Stimulated activated CD4-positive, alpha-beta T cell treated with anti-CD3 and anti-CD28 coated beads, Interleukin-15, amount 100 ng/mL, for 24 hours (primary cell): ENCODE measurements around the gene GTF3C5.

Source experiments
- DNase-seq: peaks from one replicate; pipeline ENCODE4 v3.0.0-alpha.2; 2020

The GTF3C5 gene

DNA sequence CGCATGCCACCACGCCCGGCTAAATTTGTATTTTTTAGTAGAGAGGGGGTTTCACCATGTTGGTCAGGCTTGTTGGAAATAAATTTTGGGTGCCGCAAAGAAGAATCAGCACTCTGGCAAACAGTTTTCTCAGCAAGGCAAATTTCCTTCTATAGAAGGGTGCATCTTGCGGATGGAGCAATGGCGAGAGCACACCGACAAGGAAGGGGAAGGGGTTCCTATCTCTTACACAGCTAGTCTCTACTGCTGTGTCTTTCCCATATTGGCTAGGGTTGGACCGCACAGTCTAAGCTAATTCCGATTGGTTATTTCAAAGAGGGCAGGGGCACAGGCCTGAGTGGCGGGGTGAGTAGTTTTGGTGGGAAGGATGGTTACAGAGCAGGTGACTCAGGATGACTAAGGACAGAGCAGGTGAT, 707 bp downstream of the GTF3C5 start:
- peak; percentile 39 for DNase-seq

DNA sequence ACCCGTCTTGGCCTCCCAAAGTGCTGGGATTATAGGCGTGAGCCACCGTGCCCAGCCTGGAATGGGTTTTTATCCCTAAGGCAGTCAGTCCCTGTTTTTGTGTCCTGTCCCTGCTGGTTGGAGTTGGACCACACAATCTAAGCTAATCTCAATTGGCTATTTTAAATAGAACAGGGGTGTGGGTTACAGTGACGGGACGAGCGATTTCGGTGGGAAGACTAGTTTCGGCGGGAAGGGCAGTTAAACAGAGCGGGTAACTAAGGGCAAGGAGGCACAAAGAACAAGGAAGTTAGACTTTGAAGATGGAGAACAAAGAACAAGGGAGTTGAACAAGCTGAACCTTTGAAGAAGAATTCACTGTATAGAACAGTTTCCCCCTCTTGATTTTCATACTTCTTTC, 1.4 kb downstream of the GTF3C5 start:
- DNase-seq: no peak

DNA sequence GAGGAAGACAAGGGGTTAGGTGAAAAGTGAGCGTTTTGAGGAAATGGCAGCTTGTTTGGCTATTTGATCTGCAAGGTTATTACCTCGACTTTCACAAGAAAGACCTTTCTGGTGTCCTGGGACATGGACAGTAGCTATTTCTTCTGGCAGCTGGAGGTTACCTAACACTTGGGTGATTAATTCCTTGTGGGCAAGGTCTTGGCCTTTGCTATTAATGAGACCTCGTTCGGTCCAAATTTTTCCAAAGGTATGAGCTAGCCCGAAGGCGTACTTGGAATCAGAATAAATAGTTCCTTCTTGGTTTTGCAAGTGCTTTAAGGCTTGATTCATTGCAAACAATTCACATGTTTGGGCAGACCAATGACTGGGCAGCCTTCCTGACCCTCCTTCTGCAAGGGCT, 4.9 kb downstream of the GTF3C5 start:
- no peak for DNase-seq

DNA sequence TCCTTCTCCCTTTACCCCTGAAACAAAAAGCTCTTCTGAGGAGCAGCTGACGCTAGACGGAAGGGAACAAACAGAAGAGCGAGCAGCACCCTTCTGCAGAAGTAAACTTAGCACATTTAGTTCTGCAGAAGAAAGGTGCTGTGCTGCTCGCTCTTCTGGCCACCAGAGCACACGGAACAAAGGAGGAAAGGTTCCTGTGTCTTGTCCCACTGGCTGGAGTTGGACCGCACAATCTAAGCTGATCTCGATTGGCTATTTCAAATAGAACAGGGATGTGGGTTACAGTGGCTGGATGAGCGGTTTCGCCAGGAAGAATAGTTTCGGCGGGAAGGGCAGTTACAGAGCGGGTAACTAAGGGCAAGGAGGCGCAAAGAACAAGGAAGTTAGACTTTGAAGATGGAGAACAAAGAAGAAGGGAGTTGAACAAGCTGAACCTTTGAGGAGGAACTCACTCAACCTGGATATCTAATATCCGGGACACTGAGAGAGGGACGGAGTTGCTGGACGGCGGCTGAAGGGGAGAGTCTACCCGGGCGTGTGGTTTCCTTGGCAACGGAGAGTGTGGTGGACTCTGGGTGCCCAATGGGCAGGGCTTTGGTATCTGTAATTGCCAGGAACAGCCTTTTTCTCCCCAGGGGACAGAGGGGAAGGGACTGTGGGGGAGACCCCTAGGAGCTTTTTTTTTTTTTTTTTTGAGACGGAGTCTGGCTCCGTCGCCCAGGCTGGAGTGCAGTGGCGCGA, 7.1 kb downstream of the GTF3C5 start:
- DNase-seq: no peak

DNA sequence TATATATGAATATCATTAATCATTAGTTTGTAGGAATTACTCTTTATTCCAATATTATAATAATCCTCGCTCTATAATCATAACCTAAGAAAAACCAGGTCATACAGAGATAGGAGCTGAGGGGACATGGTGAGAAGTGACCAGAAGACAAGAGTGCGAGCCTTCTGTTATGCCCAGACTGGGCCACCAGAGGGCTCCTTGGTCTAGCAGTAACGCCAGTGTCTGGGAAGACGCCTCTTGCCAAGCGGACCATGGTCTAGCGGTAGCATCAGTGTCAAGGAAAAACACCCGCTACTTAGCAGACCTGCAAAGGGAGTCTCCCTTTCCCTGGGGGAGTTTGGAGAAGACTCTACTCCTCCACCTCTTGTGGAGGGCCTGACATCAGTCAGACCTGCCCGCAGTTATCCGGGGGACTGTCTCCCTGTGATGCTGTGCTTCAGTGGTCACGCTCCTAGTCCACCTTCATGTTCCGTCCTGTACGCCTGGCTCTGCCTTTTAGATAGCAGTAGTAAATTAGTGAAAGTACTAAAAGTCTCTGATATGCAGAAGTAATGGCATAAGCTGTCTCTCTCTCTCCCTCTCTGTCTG, 10.2 kb downstream of the GTF3C5 start:
- DNase-seq: peak; percentile 62

DNA sequence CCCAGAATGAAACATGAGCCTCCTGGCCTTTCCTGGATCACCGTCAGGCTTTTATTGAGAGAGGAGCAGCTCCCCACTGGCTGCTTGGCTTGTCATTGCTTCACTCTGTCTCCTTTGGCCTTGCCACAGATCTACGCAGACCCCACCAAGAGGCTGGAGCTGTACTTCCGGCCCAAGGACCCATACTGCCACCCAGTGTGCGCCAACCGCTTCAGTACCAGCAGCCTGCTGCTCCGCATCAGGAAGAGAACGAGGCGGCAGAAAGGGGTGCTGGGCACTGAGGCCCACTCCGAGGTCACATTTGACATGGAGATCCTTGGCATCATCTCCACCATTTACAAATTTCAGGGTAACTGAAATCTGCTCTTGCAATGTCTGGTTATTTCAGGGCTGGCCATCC, 11.2 kb downstream of the GTF3C5 start:
- no peak for DNase-seq

DNA sequence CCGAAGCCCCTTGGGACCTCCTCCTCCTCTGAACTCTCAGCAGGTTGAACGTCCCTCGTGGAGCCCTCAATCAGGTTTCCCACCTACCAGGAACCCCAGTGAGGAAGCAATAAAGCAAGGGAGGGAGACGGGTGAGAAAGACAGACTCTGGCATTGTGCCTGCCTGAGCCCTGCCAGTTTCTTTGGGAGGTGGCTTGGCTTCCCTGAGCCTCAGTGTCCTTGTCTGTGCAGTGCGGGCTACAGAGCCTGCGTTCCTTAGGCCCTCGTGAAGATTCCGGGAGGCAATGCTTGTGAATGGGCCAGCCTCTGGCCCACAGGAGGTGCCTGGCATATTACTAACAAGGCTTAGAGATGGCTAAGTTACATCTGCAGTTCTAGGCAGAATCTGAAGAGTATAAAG, 11.9 kb downstream of the GTF3C5 start:
- DNase-seq: no peak

DNA sequence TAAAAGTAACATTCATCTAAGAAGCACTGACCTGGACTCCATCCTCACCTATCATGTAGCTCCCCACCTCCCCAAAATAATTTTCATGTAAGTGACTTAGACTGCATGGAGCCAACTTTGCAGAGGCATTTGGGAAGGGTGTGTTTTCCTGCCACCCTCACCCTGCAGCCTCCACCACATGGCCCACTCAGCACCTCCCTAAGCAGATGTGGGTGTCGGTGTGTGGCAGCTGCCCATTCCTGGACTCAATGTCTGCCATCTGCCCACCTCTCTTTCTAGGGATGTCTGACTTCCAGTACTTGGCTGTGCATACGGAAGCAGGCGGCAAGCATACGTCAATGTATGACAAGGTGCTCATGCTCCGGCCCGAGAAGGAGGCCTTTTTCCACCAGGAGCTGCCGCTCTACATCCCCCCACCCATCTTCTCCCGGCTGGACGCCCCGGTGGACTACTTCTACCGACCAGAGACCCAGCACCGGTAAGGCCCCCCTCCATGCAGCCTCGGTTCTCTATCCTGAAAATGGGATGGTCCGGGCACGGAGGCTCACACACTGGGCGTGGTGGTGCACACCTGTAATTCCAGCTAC, 12.7 kb downstream of the GTF3C5 start:
- DNase-seq: no peak

DNA sequence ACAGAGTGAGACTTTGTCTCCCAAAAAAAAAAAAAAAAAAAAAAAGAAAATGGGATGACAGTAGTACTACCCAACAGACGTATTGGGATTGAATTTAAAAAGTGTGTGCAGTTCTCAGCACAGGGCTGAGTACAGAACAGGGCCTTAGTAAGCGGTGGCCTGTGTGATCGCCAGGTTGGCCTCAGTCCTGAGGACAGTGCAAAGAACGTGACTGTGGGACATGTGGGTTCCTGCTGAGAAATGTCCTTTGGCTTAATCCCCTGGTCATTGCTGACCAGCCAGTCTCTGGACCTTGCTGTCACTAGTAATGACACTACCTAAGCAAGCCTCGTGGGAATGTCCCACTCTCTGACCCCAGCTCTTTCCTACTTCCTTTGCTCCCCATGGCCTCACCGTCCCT, 13.3 kb downstream of the GTF3C5 start:
- no peak for DNase-seq

DNA sequence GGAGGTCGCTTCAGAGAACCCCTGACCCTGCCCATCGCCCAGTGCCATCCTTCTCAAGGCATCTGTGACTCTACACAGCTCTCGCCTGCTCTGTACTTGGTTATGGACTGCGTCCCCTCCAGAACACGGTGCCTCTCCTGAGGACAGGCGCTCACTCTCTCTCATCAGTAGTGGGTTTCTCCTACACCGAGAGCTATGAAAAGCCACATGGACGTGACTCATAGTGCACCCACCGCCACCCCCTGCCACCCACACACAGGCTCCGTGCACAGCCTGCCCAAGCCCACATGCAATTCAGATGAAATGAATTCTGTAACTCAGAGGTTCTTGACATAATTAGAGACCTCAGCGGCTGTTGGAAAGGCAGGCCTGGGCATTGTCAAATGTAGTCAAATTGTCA, 13.9 kb downstream of the GTF3C5 start:
- DNase-seq: no peak

DNA sequence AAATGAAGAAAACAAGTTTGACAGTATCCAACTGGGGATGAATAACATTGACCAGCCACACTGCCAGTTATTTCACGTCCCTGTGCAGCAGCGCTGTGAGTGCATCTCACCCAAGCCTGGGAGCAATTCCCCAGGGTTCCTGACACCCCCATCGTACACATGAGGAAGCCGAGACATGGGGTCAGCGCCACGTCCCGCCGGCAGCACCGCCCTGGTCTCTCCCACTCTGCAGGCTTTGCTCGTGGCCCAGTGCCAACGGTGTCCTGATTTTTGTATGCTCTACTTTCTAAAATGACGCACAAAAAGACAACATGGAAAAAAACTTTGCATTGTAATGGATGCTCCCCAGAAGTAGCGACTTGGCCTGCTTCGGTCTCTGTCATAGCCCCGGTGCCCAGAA, 14.3 kb downstream of the GTF3C5 start:
- no peak for DNase-seq

DNA sequence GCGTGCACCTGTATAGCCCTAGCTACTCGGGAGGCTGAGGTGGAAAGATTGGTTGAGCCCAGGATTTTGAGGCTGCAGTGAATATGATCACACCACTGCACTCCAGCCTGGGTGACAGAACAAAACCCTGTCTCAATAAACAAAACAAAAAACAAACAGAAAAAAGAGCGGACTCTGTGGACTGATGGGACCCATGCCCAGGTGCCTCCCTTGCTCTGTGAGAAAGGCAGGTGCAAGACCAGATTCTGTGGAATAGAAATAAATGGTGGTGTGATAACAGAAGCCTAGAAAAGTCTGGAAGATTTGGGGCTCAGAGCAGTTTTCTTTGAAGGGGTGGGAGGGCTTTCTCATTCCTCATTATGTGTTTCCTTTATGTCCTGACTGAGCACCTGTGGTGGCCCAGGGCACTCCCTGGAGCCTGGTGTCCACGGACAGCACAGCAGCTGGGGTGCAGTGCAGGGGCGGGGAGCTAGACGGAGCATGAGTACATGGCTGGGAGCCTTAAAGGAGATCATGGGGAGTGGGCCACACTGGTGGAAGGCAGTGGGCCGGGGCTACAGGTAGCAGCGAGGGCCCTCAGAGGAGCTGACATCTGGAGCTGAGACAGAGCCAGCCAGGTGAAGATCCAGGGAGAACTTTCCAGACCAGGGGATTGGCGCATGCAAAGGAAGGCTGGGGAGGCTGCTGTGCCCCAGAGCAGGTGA, 15.6 kb downstream of the GTF3C5 start:
- no peak for DNase-seq

DNA sequence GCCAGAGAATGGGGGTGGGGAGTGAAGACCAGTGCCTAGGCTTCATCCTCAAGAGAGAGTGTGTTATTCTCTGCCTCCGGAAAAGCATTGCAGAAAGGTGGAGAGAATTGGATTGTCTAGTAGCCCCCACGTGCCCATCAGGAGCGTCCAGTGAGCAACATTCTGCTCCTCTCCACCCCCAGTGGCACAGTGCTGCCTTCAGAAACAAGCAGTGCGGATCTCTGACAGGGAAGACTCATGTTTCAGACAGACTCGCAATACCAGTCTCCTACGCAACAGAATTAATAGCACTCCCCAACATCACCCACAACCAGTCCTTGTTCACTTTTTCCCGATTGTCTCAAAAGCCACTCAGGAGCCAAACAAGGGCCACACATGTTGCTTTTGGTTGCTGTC, 16.1 kb downstream of the GTF3C5 start:
- no peak for DNase-seq

DNA sequence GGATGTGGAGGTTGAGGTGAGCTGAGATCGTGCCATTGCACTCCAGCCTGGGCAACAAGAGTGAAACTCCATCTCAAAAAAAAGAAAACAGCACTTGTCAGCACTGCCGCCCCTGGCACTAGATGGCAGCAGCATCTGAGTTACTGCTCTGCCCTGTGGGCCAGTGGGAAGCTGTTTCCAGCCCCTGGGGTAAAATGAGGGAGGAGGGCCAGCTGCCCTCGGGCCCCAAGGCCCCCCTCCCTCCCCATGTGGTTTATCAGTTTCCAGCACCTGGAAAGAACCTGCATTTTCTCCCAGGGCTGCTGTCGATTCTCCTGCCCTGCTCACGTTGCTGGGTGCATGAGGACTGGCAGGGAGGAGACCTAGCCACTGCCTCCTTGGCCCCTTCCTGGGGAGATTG, 17.8 kb downstream of the GTF3C5 start:
- DNase-seq: peak; percentile 28

DNA sequence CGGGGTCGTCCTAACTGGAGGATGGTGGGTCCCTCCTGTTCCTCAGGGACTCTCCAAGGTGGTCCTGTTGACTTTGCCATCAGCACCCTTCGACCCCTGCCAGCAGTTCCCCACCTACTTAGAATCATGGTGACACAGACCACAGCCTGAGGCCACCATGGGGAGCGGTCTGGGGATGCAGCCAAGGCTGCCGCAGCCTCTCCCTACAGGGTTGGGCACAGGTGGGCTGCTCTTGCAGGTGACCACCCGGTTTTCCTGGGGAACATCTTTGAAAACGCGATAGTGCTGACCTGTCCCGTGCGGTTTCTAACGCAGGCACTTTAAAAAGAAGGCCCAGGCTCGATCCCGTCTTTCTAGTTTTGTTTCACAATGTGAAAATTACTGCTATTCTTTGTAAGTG, 18.2 kb downstream of the GTF3C5 start:
- no peak for DNase-seq

DNA sequence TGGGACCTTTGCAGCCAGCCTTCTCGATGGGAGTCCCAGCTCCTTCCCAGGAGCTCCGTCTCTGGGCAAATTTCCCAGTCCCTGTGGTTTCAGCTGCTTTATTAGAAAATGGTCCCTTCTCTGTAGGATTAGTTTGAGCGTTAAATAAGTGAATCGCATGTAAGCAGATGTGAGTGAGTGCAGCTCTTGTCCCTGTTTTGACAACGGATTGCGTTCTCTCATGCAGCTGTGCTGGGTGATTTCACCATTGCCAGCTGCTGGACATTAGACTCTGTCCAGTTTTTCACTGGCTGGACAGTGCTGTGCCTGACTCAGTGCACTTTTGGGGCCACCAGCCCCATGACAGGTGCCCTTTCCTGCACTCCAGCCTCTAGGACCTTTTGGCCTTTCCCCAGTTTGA, 19.3 kb downstream of the GTF3C5 start:
- DNase-seq: no peak

DNA sequence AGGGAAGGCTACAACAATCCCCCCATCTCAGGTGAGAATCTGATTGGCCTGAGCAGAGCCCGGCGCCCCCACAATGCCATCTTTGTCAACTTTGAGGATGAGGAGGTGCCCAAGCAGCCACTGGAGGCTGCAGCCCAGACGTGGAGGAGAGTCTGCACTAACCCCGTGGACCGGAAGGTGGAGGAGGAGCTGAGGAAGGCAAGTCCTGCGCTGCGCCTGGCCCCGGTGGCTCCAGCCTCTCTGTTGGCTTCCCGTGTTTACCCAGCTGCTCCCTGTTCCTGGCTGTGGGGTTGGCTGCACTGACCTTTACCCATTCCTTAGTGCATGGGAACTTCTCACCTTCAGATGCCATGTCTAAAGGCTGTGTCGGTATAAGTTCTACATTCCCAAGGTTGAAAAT, 20.0 kb downstream of the GTF3C5 start:
- no peak for DNase-seq

DNA sequence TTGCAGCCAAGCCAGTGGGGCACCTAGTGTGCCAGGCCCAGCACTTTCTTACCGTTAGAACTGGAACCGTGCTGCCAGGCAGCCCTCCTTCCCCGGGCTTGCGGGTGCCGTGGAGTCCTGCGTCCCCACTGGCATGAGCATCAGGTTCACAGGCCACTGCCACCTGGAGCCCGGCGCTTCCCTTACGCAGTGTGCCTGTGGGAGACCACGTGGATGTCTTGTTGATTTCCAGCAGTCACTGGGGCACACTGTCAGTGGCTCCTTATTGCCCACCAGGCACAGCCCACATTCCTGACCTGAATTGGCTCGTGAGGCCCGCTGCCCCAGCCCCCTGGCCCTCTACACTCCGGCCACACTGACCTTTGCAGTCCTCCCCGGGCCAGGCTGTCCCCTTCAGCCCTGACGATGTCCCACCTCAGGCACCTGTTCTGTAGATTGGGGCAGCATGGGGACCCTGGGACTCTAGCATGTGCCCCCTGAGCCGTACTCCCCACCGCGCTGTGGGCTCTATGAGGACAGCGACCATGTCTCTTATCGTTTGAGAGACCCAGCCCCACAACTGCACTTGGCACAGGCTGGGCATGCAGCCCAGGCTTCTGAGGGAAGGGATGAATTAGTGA, 20.6 kb downstream of the GTF3C5 start:
- DNase-seq: no peak

DNA sequence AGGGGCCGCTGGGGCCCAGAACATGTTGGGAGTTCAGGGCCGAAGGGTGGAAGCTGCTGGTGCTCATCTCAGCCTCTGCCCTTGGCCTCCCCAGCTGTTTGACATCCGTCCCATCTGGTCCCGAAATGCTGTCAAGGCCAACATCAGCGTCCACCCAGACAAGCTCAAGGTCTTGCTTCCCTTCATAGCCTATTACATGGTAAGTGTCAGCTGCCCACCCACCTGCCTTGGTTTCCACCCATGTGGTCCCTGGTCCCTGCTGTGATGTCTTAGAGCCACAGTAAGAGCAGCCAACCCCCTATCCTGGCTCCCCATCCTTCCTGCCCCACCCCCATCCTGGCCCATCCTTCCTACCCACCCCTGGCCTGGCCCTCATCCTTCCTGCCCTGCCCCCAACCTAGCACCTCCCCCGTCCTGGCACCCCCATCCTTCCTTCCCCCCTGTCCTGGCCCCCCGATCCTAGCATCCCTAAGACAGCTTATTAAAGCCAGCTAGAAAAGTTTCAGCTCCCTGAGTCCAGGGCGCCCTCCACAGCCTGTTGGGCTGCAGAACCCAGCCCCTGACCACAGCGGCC, 21.3 kb downstream of the GTF3C5 start:
- DNase-seq: no peak

DNA sequence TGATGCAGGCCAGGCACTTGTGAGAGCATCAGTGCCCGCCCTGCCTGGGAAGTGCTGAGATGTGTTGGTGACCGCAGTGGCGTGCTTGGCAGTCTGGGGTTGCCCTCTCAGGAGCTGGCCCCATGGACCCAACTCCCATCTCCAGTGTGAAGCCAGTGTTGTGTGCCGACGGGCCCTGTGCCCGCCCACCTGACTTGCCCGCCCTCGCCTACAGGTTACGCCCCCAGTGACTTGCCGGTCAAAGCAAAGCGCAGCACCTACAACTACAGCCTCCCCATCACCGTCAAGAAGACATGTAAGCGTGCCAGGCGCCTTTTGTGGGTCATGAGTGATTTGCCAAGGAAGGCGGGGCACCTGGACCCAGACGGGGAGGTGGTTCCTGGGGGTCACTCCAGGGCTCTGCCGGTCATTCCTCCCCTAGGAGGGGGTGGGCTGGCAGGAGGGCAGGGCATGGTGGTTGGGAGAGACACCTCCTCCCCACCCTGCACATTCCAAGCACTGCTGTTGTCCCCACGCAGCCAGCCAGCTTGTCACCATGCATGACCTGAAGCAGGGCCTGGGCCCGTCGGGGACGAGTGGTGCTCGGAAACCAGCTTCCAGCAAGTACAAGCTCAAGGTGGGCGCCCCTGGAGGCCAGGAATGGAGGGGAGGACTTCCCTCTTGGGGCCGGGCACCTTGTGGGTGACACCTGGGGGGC, 23.5 kb downstream of the GTF3C5 start:
- no peak for DNase-seq

DNA sequence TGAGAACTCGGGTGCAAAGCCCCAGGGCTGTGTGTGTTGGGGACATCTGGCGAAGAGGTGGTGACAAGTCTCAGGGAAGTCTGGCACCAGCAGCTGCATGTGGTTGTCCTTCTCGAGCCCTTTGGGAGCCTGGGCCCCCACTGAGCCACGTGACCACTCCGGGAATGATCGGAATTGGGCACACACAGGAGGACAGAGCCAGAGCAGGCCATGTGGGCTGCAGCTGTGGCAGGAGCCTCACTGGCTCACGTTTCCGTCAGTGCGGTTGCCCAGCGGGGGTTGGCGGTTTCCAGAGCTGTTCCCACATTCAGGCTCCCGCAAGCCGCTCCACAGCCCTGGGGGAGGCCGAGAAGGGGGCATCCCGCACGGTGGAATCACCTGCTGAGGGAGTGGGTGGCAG, 24.2 kb downstream of the GTF3C5 start:
- no peak for DNase-seq

DNA sequence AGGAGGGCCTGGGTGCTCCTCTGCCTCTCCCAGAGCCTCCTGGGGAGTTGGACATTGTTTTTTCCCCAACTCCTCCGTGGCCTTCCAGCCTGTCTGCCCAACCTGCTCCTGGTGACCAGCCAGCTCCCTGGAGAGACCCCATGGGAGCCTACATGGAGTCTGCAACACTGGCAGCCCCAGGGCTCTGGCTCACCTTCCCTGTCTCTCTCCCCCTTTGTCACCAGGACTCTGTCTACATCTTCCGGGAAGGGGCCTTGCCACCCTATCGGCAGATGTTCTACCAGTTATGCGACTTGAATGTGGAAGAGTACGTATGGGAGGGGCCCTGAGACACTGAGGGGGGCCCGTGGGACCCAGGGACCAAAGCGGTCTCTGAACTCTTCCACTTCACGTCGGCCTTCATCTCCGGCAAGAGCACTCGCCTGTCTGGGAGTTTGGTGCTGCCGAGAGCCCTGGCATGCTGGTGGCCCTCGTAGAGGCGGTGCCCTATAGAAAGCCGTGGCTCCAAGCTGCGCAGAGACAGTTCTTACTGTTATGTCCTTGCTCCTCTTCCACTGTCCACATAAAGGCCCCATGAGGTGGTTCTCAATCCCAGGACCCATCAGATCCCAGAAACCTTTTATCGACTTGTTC, 25.1 kb downstream of the GTF3C5 start:
- DNase-seq: no peak
